HUES48 (cell line): ENCODE results near the gene GALNT8.
"Not testable (repeated sequence)": the region's sequence is repeated elsewhere in the genome, so short reads cannot be mapped to it uniquely, and the experiment has no call there.

Experiments used
- H3K27ac ChIP-seq: one replicate; pipeline ENCODE4 v1.7.0; 2013; ENCODE audit warnings: low read depth, low read length, inconsistent platforms
- H3K27me3 ChIP-seq: 2 replicates; pipeline ENCODE4 v1.6.1; 2013; ENCODE audit warnings: mild to moderate bottlenecking, low read length; ENCODE audit not compliant: control insufficient read depth, insufficient read depth
- H3K36me3 ChIP-seq: 2 replicates; pipeline ENCODE4 v1.6.1; 2013; ENCODE audit warnings: low read length; ENCODE audit not compliant: control insufficient read depth, insufficient read depth
- H3K4me1 ChIP-seq: 2 replicates; pipeline ENCODE4 v1.6.1; 2013; ENCODE audit warnings: mild to moderate bottlenecking, low read length; ENCODE audit not compliant: control insufficient read depth, insufficient read depth
- H3K4me3 ChIP-seq: 2 replicates; pipeline ENCODE4 v1.5.1; 2013; ENCODE audit warnings: mild to moderate bottlenecking, low read depth, low read length
- H3K9ac ChIP-seq: 2 replicates; pipeline ENCODE4 v1.6.1; 2013; ENCODE audit warnings: mild to moderate bottlenecking, low read depth, low read length, moderate library complexity
- H3K9me3 ChIP-seq: 2 replicates; pipeline ENCODE4 v1.6.1; 2013; ENCODE audit warnings: low read length; ENCODE audit not compliant: control insufficient read depth, insufficient read depth

GALNT8 gene

DNA sequence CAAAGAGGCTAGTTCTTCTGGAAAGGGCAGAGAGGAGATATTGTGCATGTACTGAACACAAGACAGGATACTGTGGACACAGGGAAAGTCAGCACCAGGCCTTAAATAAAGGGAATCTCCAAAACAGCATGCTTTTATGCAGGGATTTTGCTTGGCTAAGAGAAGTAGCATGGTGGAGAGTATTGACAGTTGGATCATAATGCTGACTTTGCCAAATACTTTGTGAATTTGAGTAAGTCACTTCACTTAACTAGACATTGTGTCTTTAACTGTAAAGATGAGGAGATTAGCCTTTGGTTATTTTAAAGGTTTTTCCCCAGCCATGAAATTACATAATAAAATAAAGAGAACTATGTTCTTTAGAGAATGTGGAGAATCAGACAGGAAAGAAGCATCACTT, 24.5 kb downstream of the GALNT8 start:
- Histone ChIP-seq H3K9me3 (no peaks in the 10 kb centered on the region), H3K4me3 (no peak overlapping the region), H3K4me1 (no peaks in the 10 kb centered on the region), H3K27ac (no peak overlapping the region), H3K9ac (no peak overlapping the region), H3K36me3 (peaks cover 3% of the 10 kb centered on the region; the same call in 1 of the 2 replicates), H3K27me3 (no peaks in the 10 kb centered on the region)

DNA sequence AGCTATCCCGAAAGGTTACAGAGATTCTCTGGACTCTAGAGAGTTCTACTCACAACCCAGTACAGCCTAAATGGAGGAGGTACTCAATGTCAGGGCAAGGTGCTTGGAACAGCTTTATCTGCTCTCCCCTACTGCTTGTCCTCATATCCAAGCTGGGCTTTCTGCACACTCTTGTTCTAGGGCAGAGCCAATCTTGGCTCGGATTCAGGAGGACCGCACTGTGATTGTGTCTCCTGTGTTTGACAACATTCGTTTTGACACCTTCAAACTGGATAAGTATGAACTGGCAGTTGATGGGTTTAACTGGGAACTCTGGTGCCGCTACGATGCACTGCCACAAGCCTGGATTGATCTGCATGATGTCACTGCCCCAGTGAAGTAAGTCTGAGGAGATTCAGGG, 25.0 kb downstream of the GALNT8 start:
- H3K4me3 ChIP-seq, result no peak overlapping the region
- H3K9me3 ChIP-seq, result no peaks in the 10 kb centered on the region
- H3K36me3 ChIP-seq, result peaks cover 3% of the 10 kb centered on the region; the same call in 1 of the 2 replicates
- H3K27me3 ChIP-seq, result no peaks in the 10 kb centered on the region
- no peak overlapping the region for H3K9ac ChIP-seq
- H3K4me1 ChIP-seq, result no peaks in the 10 kb centered on the region
- no peak overlapping the region for H3K27ac ChIP-seq

DNA sequence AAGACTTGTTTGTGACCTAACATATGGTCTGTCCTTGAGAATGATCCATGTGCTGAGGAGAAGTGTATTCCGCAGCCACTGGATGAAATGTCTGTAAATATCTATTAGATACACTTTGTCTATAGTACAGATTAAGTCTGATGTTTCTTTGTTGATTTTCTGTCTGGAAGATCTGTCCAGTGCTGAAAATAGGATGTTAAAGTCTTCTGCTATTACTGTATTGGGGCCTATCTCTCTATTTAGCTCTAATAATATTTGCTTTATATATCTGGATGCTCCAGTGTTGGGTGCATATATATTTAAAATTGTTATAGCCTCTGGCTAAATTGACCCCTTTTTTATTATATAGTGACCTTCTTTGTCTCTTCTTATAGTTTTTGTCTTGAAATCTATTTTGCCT, 31.5 kb downstream of the GALNT8 start:
- H3K27me3 ChIP-seq, H3K9me3 ChIP-seq: not testable (repeated sequence)

DNA sequence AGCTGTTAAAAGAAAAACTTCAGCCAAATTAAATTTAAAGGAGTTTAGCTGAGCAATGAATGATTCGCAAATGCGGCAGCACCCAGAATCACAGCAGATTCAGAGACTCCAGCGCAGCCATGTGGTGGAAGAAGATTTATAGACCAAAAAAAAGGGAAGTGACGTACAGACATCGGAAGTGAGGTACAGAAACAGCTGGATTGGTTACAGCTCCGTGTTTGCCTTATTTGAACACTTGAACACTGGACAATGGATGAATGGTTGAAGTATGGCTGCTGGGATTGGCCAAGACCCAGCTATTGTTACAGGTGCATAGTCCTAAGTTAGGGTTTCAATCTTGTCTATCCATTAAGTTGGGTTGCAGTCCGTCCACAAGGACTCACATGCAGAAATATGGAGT, 42.6 kb downstream of the GALNT8 start:
- Histone ChIP-seq H3K36me3 (peaks cover 4% of the 10 kb centered on the region), H3K9me3 (no peaks in the 10 kb centered on the region), H3K4me3 (no peak overlapping the region), H3K9ac (no peak overlapping the region), H3K4me1 (peaks cover 9% of the 10 kb centered on the region), H3K27me3 (no peaks in the 10 kb centered on the region), H3K27ac (no peak overlapping the region)

More for the DNA sequence above, 31.5 kb downstream of the GALNT8 start:
- not testable (repeated sequence) for H3K36me3 ChIP-seq, H3K4me1 ChIP-seq, H3K27ac ChIP-seq, H3K9ac ChIP-seq, H3K4me3 ChIP-seq

DNA sequence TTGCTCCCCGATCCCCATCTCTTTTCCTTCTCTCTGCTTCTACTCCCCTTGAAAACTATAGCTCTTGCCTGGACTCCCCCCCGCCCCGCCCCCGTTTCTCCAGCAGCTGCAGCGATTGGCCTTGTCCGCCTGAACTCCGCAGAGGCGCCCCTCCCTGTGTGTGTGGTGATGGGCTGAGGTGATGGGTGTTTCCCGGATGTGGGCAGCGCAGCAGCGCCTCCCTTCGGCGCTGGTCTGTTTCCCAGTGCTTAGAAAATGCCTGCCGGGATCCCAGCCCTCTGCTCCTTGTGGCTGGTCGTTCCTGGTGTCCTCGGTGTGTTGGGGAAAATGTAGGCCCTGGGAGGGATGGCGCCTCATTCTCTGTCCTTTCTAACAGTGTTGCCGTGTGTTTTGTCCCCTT, 43.3 kb downstream of the GALNT8 start:
- Histone ChIP-seq H3K27ac (no peak overlapping the region), H3K4me1 (peaks cover 9% of the 10 kb centered on the region), H3K9ac (no peak overlapping the region), H3K4me3 (no peak overlapping the region), H3K9me3 (no peaks in the 10 kb centered on the region), H3K27me3 (no peaks in the 10 kb centered on the region), H3K36me3 (peaks cover 4% of the 10 kb centered on the region)

DNA sequence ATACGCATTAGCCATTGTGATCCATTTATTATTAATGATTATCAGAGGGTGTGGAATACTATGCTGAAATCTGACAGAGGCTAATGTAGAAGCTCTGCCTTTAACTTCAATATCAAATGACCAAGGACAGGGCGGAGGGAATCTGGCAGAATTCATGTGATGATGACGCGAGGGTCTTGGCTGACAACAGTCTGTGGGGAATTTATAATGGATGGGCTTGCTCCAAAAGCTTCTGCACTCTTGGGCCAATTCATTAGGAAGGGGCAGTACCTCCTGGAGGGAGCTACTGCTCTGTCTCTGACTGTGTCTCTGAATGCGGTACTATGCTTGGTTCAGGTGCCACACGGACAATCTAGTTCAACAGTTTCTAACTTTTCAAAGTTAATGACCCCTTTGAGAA, 46.2 kb downstream of the GALNT8 start:
- peaks cover 9% of the 10 kb centered on the region for H3K4me1 ChIP-seq
- no peaks in the 10 kb centered on the region for H3K27me3 ChIP-seq
- H3K4me3 ChIP-seq, result no peak overlapping the region
- no peak overlapping the region for H3K27ac ChIP-seq
- no peaks in the 10 kb centered on the region for H3K9me3 ChIP-seq
- H3K9ac ChIP-seq, result no peak overlapping the region
- H3K36me3 ChIP-seq, result peaks cover 4% of the 10 kb centered on the region

DNA sequence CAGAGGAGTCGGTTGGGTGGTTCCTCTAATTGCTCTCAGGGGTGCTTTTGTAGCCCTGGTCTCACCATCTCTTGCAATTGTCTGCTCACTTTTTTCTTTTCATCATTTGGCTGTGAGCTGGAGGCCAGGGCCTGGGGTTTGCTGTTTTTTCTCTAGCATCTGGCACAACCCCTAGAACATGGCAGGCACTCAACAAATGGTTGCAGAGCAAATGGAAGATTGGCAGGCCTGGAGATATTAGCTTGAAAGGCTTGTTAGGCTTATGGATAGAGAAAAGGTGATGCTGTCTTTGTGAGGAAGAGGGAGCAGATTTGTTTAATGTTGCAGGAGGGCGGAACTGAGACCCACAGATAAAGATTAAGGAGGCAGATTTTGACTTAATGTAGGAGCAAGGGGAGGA, 47.0 kb downstream of the GALNT8 start:
- no peaks in the 10 kb centered on the region for H3K27me3 ChIP-seq
- H3K9me3 ChIP-seq, result no peaks in the 10 kb centered on the region
- H3K27ac ChIP-seq, result no peak overlapping the region
- no peak overlapping the region for H3K4me3 ChIP-seq
- H3K9ac ChIP-seq, result no peak overlapping the region
- H3K36me3 ChIP-seq, result peaks cover 4% of the 10 kb centered on the region; the same call in 1 of the 2 replicates
- H3K4me1 ChIP-seq, result peaks cover 9% of the 10 kb centered on the region

DNA sequence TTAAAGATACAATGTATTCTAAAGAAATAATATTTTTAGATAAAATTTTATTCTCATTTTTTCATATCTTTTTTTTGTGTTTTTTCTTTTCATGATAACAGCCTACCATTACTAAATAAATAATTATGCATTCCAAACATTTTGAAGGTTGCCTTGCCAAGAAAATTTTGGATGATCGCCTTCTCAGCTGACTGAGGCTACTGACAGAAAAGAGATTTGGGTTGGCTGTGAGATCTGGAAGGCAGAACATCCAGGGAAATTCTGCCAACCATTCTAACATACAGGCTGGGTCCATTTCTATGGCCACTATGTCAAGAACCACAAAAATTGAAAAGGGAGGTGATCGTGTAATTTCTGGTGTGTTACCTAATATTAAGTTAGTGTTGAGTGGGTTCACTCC, 48.1 kb downstream of the GALNT8 start:
- peaks cover 4% of the 10 kb centered on the region for H3K4me1 ChIP-seq

DNA sequence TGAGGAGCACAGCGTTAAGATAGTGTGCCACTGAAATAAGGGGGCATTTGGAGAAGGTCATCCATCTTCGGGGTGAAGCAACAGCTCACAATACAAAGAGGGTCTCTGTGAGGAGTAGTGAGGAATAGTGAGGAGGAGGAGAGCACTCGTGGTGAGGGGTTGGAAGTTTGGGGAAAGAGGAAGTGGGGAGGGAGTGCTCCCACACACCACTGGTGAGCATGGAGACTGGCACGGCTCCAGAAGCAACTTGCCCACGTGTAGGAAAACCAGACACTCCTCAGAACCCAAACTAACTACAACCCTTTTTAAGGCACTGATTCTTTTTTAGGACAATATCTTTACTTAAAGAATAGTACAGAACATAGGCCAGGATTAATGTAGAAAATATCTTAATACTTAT, 48.9 kb downstream of the GALNT8 start:
- Histone ChIP-seq H3K4me1 (no peaks in the 10 kb centered on the region), H3K9me3 (no peaks in the 10 kb centered on the region), H3K27me3 (no peaks in the 10 kb centered on the region), H3K4me3 (no peak overlapping the region), H3K36me3 (peaks cover 4% of the 10 kb centered on the region; the same call in 1 of the 2 replicates), H3K9ac (no peak overlapping the region), H3K27ac (no peak overlapping the region)

More for the DNA sequence above, 48.1 kb downstream of the GALNT8 start:
- Histone ChIP-seq H3K27ac (no peak overlapping the region), H3K27me3 (no peaks in the 10 kb centered on the region), H3K9ac (no peak overlapping the region), H3K9me3 (no peaks in the 10 kb centered on the region), H3K36me3 (peaks cover 4% of the 10 kb centered on the region; the same call in 1 of the 2 replicates), H3K4me3 (no peak overlapping the region)

DNA sequence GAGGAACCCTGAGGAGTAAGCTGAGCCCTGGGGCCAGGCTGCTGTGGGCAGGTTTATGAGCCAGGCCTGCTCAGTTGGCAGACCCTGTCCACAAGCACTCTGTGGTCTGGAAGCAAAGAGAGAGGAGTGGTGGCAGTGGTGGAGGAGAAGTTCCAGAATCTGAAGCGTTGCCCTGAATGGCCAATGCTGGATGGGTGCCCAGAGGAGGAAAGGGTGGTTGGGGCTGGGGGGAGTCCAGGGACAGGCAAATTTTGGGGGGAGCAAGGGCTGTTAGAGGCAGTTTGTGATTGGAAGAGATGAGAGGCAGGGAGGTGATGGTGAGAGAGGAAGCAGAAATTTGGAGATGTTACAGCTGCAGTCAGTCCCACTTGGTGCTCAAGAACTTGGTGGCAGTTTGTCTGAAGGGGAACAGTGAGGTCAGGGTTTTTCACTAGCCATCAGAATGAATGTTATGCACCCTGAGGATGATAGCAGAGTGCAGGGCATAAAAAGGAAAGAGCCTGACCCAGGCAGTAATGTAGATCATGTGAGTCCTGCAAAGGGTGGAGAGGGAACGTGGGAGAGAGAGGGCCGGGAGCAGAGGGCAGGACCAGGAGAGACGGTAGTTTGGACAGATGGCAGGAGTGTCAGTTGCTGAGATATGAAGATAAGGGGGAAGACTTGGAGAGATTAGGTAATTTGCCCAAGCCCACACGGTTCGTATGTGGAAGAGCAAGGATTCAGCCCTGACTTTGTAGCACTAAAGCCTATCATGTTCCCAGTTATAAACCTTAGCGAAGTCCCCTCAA, 51.2 kb downstream of the GALNT8 start:
- H3K27me3 ChIP-seq, result no peaks in the 10 kb centered on the region
- no peaks in the 10 kb centered on the region for H3K9me3 ChIP-seq
- no peak overlapping the region for H3K4me3 ChIP-seq
- H3K4me1 ChIP-seq, result no peaks in the 10 kb centered on the region
- no peak overlapping the region for H3K27ac ChIP-seq
- no peak overlapping the region for H3K9ac ChIP-seq
- no peaks in the 10 kb centered on the region; the same call in 1 of the 2 replicates for H3K36me3 ChIP-seq

DNA sequence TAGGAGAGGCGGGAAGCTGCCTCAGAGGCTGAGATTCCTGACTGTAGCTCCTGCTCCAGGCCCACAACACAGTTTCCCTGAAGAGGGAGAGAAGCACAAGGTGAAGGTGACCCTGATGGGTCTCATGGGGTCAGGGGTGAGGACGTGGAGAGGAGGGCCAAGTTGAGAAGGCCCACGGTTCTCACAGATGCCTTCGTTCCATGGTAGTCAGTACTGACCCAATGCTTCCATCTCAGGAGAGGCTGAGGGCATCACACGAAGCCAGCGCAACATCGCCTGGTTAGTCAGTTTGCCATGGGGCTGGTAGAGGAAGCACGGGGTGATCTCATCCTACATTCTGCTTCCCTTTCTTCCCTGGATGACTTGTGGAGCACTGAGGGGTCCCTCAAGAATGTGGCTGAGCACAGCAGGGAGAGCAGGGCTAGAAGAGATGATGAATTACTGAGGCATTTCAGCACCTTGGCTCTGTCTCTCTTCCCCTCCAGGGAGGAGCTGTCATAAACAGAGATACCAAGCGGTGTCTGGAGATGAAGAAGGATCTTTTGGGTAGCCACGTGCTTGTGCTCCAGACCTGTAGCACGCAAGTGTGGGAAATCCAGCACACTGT, 51.9 kb downstream of the GALNT8 start:
- H3K27me3 ChIP-seq, result no peaks in the 10 kb centered on the region
- H3K36me3 ChIP-seq, result no peaks in the 10 kb centered on the region; the same call in 1 of the 2 replicates
- no peak overlapping the region for H3K27ac ChIP-seq
- H3K4me3 ChIP-seq, result no peak overlapping the region
- no peak overlapping the region for H3K9ac ChIP-seq
- H3K4me1 ChIP-seq, result no peaks in the 10 kb centered on the region
- no peaks in the 10 kb centered on the region for H3K9me3 ChIP-seq
